Stimulated activated naive CD4-positive, alpha-beta T cell (primary cell): ENCODE measurements around the gene NKTR.

ENCODE experiments used
- DNase-seq, 6 experiments: peaks; one replicate each; lab custom pipeline; 2025; lab: John Stamatoyannopoulos, UW

NKTR gene

DNA sequence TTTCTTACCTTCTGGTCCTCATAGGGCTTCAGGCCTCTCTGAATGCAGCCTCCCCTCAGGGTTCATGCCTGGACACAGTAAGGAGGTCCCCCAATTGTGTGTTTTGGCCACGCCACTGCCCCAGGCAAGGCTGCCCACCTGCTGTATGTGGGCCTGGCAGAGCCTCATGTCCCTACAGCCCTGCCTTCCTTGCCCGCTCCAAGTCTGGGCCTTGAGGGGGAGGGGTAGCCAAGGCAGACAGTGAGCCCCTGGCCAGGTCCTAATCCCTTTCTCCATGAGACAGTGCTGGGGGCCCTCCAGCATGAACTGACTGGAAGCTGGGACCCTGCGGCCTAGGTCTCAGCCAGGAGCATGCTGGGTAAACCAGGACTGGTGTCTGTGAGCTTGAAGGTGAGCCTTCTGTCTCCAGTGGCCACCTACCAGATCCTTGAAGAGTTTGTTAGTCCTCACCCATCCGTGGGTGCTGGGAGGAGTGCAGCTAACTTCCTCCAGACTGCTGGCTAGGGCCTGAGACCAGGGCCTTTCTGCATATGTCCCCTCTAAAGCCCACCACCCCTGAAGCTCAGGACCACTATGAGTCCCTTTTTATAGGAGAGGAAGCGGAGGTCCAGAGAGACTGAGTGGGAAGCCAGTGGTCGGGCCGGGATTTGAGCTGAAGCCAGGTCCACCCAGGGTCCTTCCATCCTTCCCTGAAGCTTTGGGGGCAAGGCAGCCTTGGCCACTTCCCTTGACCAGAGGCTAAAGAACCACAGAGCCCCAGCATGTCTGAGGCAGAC, 61.7 kb downstream of the NKTR start:
- DNase-seq: no peak

DNA sequence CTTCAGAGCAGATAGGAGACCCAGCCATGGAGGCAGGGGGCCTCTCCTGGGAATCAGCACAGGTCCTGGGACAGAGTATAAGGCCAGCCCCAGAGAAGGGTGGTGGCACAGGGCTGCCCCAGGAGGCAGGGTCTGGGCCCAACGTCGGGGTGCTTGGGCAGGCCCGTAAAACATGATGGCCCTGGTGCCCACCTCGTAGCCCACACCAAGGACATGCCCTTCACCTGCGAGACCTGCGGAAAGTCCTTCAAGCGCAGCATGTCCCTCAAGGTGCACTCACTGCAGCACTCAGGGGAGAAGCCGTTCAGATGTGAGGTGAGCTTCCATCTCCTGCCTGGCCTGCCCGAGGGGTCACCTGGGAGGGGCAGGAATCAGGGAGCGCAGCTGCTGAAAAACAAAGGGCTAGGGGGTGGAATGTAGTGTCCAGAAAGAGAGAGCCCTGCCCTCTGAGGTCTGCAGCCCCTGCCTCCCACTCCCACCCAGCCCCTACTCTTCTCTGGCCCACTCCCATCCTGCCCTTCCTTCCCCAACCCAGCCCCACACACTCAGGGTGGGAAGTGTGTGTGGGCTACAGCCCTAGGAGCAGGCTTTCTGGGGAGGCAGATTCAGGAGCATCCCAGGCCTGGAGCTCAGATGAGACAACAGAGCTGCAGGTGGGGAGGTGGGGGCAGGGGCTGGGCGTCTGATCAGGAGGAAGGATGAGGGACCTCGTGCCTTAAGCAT, 62.5 kb downstream of the NKTR start:
- DNase-seq: no peak

DNA sequence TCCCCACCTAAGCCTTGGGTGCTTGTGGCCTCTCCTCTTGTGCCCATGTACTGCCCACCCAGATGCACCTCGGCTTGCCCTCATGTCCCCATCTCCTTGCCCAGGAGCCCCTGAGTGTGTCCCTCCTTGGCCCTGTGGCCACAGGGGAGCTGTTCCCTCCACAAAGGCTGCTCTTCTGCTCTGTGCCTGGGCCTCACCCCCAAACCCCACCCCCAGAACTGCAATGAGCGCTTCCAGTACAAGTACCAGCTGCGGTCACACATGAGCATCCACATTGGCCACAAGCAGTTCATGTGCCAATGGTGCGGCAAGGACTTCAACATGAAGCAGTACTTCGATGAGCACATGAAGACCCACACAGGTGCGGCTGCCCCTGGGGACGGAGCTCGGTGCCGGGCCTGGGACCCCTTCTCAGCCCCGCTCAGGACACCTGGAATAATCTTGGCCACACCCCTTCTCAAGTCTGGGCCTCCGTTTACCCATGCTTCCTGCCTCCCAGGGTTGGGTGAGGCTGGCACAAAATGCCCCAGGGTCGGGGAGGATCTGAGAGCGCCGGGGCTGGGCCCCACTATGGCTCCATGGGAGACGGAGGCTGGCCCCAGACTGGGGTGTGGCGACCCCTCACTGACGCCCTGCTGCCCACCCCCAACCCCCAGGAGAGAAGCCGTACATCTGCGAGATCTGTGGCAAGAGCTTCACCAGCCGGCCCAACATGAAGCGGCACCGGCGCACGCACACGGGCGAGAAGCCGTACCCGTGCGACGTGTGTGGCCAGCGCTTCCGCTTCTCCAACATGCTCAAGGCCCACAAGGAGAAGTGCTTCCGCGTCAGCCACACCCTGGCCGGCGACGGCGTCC, 63.3 kb downstream of the NKTR start:
- no peak for DNase-seq

DNA sequence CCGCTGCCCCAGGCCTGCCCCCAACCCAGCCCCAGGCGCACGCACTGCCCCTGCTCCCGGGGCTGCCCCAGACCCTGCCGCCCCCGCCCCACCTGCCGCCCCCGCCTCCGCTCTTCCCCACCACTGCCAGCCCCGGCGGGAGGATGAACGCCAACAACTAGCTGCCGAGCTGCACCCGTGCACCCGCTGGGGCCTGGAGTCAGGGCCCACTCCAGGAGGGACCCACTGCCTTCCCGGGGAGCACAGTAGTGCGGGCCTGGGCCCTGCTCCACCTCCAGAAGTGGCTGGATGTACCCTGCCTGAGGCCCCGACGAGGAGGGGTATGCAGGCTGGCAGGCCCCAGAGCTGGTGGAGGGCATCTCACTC, 63.9 kb downstream of the NKTR start:
- no peak for DNase-seq

DNA sequence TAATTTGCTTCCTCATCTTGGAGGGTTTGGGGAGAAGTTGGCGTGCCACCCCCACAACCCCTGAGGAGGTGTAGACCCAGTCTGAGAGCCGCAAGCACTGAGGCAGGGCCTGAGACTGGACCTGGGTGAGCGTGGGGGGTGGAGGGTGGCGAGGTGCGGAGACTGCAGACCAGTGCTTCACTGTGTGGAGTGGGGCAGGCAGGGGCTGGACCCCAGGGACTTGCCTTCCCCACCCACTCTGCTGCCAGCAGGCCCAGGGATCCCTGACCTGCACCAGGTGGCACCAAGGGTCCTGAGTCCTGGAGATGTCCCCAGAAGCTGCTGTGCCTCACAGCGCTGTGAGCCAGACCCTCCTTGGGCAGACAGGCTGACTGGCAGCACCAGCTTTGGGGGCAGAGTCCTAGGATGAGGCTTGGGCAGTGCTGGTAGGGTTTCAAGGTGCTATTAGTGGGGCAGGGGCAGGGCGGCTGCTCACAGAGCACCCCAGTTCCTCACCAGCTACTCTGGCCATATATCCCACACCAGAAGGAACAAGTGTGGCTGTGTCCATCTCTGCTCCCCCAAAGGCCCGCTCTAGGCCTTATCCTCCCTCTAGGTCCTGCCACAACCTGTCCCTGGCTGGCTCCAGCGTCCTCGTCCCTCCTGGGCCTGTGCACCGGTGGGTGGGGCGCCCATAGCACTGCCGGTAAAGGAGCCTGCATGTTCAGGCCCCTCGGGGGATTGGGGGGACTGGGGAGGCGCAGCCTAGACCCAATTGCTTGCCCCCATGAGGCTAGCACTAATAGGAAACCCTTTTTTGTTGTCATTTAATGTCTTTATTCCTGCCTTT, 64.8 kb downstream of the NKTR start:
- DNase-seq: no peak

DNA sequence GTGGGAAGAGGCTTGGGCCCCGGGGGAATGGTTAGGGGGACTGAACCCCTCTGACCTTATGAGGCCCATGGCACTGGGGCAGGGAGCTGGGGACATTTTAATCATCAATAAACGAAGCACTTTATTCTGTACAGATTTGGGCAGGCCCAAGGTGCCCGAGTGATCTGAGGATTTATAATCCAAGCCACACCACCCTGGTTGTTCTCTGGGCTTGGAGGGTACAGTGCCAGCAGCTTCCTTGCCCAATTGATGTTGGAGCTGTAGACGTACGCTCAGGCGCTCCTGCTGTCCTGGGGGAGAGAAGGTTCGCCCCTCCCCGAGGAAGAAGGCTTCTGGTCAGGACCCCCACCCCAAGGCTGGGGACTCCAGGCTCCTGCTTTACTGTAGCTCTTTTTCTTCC, 65.5 kb downstream of the NKTR start:
- DNase-seq: no peak

DNA sequence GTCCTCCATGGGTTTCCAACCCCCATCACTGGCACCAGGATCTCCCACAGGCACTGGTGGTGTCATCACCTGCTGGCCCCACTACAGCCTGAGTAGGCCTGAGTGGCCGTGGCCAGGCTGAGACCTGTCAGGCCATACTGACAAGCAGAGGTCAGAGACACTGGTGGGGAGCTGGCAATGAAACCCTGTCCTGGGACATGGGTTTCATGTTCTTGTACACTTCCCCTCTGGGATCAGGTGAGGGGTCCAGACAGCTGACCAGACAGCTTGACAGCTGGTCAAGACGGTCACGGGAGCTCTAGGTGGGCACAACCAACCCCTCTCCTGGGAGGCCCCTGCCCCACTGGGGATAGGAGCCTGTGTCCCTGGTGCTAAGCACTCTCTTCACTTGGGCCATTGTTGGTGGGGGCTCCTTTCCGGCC, 66.1 kb downstream of the NKTR start:
- no peak for DNase-seq

DNA sequence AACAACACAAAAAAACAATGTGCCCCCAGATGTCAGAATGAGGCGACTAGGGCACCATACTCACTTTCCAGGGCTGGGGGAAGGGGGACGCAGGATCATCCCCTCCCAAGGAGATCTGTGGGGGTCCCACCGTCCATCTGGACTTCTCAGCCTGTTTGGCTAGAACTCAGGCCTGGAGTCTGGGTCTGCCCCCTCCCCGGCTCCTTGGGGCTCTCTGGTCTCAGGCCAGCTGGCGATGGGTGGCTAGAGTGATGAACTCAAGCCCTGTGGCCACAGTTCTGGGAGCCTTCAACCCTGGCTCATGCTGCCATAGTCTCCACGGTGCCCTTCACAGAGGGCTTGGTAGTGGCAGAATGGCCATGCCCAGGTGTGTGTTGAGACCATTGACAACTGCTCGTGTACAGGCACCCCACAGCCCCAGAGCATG, 66.6 kb downstream of the NKTR start:
- no peak for DNase-seq

DNA sequence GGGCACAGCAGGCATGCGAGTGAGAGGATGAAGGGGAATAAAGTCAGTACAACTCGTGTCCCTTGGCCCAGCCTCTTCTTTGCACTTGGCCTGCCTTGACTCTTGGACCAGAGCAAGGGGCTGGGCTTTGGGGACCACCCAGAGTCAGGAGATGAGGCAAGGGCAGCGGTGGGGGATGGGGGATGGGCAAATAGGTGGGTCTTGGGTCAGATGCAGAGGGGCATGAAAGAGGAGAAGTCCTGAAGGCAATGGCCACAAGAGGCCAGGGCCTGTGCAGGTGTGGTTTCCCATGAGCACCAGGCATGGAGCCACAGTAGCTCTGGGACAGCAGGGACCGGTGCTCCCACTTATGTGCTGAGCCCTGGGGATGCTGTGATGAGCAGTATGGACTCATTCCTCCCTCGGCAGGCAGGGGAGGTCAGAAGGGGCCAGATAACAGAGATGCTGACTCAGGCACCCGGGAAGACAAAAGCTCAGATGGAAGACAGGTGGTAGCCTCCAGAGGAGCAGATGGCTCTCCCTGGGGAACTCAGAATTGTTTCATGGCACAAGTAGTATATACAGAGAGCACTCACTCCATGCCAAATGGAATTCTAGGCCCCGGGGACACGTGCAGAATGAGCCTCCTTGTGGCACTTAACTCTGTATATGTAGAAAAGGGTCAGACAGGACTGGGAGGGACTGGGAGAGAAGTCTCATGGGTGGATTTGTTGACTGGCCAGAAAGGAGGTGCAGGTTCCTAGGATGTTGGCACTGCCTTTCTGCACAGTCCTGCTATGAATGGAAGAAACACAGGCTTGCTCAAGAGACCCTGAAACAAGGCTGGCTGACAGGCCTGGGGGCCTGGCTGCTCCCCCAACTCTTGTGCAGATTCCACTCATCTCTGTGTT, 67.3 kb downstream of the NKTR start:
- DNase-seq: no peak

DNA sequence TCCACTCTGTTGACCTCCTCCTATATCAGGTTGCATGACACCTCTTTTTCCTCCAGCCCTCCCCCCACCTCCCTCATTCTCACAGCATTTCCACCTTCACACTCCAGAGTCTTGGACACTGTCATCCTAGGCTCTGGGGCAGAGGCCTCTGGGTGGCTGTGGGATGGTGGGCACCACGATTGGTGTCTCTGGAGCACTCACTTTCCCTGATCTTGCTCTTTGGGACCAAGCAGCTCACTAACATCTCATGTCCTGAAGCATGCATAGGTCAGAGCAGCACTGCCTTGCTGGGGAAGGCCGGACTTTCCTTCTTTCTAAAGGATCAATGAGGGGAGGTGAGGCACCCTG, 67.9 kb downstream of the NKTR start:
- no peak for DNase-seq

DNA sequence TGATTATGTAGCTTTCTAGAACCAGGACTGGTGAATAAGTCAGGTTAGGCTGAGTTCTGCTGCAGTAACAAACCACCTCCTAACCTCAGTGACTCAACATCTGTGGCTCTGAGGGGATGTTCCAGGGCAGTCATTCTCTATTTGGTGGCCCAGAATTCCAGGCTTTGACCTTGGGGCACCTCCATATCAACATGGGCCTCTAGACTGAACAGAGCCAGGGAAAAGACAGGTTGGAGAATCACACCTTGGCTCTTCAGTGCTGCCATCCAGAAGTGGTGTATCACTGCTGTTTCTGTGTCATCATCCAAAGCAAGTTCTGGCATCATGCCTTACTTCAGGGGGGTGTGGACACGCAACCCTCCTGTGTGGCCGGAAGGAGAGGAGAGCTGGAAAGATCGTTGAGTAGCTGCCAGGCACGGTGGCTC, 68.3 kb downstream of the NKTR start:
- DNase-seq: no peak

DNA sequence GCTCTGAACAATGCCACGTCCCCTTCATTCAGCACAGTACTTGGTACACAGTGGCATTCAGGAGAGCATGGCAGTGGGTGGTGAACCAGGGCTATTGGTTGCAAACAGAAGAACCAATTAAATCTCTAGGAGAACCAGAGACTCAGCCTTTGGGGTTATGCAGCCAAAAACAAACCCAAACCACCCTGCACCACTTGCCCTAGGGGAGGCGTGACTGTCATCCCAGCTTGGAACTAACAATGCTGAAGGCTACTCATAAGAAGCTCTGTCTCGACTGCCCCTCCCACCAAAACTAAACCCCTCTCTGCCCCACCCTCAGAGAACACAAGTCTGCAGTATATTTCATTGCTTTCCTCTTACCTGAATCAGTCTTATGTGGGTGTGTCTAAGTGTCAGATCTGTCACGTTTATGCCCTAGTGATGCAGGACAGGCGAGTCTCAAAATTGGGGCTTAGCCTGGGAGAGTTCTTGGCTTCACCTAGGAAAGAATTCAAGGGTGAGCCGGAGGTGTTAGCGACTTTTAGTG, 69.6 kb downstream of the NKTR start:
- DNase-seq: no peak

DNA sequence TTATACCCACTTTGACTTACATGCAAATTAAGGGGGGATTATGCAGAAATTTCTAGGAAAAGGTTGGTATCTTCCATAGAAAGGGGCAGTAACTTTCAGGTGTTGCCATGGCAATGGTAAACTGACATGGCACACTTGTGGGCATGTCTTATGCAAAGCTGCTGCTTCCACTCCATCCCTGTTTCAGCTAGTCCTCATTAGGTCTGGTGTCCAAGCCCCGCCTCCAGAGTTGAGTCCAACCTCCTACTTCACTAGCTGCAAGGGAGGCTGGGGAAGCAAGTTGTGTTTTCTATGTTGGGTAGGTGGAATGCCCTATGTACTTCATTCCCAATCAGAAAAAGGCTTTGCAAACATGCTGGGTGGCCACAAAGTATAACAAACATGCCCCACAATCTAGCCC, 70.2 kb downstream of the NKTR start:
- no peak for DNase-seq

DNA sequence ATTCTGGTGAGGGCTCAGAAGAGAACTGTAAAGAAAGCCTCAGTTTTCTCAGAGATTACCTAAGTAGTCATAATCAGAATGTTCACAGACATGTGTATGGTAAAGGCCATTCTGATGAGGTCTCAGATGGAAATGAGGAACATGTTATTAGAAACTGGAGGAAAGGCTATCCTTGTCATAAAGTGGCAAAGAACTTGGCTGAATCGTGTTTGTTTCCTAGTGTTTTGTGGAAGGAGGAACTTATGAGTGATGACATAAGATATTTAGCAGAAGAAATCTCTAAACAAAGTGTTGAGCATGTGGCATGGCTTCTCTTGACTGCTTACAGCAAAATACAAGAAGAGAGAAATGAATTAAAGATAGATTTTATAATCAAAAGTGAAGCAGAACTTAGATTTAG, 72.0 kb downstream of the NKTR start:
- DNase-seq: no peak

DNA sequence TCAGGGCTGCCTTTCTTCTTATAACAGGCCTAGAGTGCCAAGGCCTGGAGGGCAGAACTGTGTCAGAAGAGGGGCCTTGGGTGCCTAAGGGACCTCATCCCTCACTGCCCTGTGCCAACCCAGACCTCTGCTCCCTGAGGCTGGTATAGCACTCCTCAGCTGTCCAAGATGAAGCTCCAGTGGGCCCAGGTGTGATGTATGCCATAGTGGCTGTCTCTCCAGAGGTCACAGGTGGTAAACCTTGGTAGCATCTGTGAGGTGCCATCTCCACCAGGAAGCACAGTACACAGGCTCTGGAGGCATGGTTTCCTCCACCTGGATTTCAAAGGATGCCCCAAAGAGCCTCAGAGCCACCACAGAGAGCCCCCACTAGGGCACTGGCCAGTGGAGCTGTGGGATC, 72.6 kb downstream of the NKTR start:
- no peak for DNase-seq

DNA sequence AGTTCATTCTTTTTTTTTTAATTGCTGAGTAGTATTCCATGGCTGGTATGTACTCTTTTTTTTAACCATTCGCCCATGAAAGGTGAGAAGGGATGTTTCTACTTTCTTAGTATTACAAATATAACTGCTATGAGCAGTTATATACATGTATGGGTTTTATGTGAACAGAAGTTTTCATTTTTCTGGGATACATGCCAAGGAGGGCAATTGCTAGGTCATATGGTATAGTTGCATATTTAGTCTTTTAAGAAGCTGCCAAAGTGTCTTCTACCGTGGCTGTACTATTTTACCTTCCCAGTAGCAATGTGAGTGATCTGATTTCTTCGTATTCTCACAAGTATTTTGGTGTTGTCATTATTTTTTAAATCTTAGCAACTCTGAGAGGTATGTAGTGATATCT, 73.7 kb downstream of the NKTR start:
- DNase-seq: no peak

DNA sequence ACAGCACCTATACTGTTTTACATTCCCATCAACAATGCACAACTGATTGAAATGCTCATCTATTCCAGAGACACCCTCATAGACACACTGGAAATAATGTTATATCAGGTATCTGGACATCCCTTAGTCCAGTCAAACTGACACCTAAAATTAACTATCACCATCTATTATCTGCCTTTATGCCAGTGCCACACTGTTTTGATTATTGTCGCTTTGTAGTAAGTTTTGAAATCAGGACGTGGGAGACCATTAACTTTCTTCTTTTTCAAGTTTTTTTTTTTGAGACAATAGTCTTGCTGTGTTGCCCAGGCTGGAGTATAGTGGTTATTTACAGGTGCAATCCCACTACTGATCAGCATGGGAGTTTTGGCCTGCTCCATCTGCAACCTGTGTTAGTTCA, 75.4 kb downstream of the NKTR start:
- no peak for DNase-seq

DNA sequence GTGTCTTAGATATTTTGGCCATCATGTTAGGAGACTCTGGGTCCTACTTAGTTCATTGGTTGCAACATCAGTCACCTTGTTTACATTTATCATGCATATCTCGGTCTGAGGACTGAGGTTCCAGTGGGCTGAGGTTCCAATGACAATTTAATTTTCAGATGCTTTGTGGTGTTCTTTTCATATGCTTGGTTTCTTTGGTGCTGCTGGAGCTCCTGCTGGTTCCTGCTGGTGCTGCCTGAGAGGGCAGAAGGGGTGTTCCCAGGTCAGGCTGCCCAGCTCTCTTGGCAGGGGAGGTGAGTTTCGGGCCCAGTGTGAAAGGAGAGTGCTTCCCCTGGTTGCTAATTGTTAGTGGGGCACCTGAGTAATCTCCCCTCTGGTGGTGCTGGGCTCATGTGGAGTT, 78.0 kb downstream of the NKTR start:
- DNase-seq: no peak

DNA sequence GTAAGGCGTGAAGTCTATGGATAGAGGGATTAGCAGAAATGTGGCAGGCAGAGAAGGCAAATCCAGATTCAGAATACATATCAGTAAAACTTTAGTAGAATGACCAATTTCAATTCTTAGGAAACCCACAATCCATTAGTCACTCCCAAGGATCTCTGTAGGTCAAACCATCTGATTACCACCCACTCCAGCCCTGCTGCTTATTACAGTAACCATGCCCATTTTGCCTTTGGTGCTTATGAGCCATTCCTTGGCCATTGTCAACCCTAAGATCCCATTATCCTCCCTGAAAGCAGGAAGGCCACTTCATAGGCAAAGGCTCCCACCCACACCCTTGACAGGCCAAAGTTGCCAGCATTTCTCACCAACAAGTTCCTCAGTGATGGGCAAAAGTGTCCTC, 79.8 kb downstream of the NKTR start:
- DNase-seq: no peak

DNA sequence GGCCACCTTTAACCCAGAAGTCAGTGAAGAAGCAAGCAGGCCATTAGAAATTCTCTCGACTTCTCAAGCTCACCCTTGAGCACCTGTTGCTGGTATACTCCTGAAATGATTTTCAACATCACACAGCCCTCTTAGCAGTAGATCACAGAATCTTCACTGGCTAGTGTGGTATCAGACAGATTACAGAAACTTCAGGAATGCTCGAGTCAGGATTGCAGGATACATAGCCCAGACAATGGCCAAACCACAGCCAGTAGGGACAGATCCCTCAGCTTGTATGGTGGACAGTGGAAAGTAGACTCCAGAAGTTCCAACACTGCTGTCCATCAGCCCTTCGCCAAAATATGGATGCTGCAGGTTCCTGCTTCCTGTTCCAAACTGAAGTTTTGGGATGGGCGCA, 80.3 kb downstream of the NKTR start:
- DNase-seq: no peak
